Keratinocyte (primary cell): ENCODE measurements around the gene CDH13. TPM values are rescaled to one million over a fixed set of nuclear protein-coding genes. Genes with fewer than 3 reads are reported as not detected.

Source experiments
- DNase-seq: peaks from one replicate; pipeline ENCODE4 v3.0.0-alpha.2; 2011; ENCODE audit warnings: low read depth, missing footprints, low spot score
- FAIRE-seq: peaks from 2 replicates; lab custom pipeline; 2011; peaks lifted over from hg19 to GRCh38; lab: Jason Lieb, UNC
- H2AFZ ChIP-seq: 2 replicates; pipeline ENCODE4 v1.6.0; 2012; ENCODE audit warnings: low read length, control low read depth, inconsistent platforms; ENCODE audit not compliant: control insufficient read depth
- H3K27ac ChIP-seq: 2 replicates; pipeline ENCODE4 v1.5.1; 2011; ENCODE audit warnings: low read length; ENCODE audit not compliant: control insufficient read depth, insufficient read depth
- H3K27me3 ChIP-seq: 3 replicates; pipeline ENCODE4 v1.6.0; 2011; ENCODE audit warnings: low read length; ENCODE audit not compliant: control insufficient read depth, insufficient read depth; ENCODE audit errors: extremely low read depth
- H3K36me3 ChIP-seq, 2 experiments: 2 replicates in 1 of 2; 3 replicates in 1 of 2; pipeline ENCODE4 v1.5.1; 2011; ENCODE audit warnings: low read length in 2 of 2, mild to moderate bottlenecking in 1 of 2; ENCODE audit not compliant: control insufficient read depth in 2 of 2, insufficient read depth in 2 of 2; ENCODE audit errors: extremely low read depth in 1 of 2
- H3K4me1 ChIP-seq: 3 replicates; pipeline ENCODE4 v1.5.1; 2011; ENCODE audit warnings: low read length; ENCODE audit not compliant: control insufficient read depth, insufficient read depth; ENCODE audit errors: extremely low read depth
- H3K4me2 ChIP-seq: 3 replicates; pipeline ENCODE4 v1.6.0; 2011; ENCODE audit warnings: low read depth, low read length; ENCODE audit not compliant: control insufficient read depth, insufficient read depth; ENCODE audit errors: extremely low read depth
- H3K4me3 ChIP-seq, 3 experiments: fragments of 200-600 bp in 1 of 3; sonication (generic) in 1 of 3; 2 replicates in 2 of 3; 3 replicates in 1 of 3; pipeline ENCODE4 v1.5.1; 2011 to 2016; ENCODE audit warnings: low read length in 3 of 3, mild to moderate bottlenecking in 3 of 3, control low read depth in 2 of 3, inconsistent platforms in 1 of 3, low read depth in 1 of 3, mixed read lengths in 1 of 3, mixed run types in 1 of 3, moderate library complexity in 1 of 3; ENCODE audit not compliant: control insufficient read depth in 2 of 3, insufficient read depth in 2 of 3; ENCODE audit errors: extremely low read depth in 1 of 3
- H3K79me2 ChIP-seq: 2 replicates; pipeline ENCODE4 v1.6.0; 2012; ENCODE audit warnings: low read length; ENCODE audit not compliant: control insufficient read depth, insufficient read depth
- H3K9ac ChIP-seq: 3 replicates; pipeline ENCODE4 v1.6.0; 2011; ENCODE audit warnings: low read length; ENCODE audit not compliant: control insufficient read depth, insufficient read depth; ENCODE audit errors: extremely low read depth
- H3K9me1 ChIP-seq: 3 replicates; pipeline ENCODE4 v1.6.0; 2011; ENCODE audit warnings: low read length; ENCODE audit not compliant: control insufficient read depth, insufficient read depth; ENCODE audit errors: extremely low read depth
- H3K9me3 ChIP-seq: 2 replicates; pipeline ENCODE4 v1.5.1; 2012; ENCODE audit warnings: low read depth, low read length; ENCODE audit not compliant: control insufficient read depth
- H4K20me1 ChIP-seq: 3 replicates; pipeline ENCODE4 v1.6.0; 2011; ENCODE audit warnings: low read length; ENCODE audit not compliant: control insufficient read depth, insufficient read depth; ENCODE audit errors: extremely low read depth
- EZH2 ChIP-seq: IDR thresholded peaks from one replicate; pipeline ENCODE4 v1.6.1; 2012; ENCODE audit warnings: inconsistent platforms, mild to moderate bottlenecking, low read length, moderate library complexity
- dilution Hi-C: fragments of 300-500 bp; cut with MboI; formaldehyde crosslinking; loops from one replicate; pipeline ENCODE4 v1.7.0; 2020; ENCODE audit warnings: low sequenced_read_pairs; ENCODE audit not compliant: extremely low pct_ligation_motif_present
- polyA plus RNA-seq, 5 experiments: library from polyadenylated mRNA; depleted of rRNA in 3 of 5; stranded (reverse) in 3 of 5; stranded (forward) in 1 of 5; unstranded in 1 of 5; fragments of >200 nt; gene quantifications; 1 replicate in 1 of 5; 2 replicates in 3 of 5; 3 replicates in 1 of 5; pipeline versions ENCODE4 v1.2.1 to v1.2.3, GENCODE V29; 2011 to 2012; ENCODE audit warnings: missing spikeins in 2 of 5, low read depth in 1 of 5, low replicate concordance in 1 of 5
- TF ChIP-seq, protein P1 (sequence below), 3 experiments: IDR thresholded peaks in 1 of 3; conservative IDR thresholded peaks in 1 of 3; optimal IDR thresholded peaks in 1 of 3; 2 replicates in 2 of 3; 3 replicates in 1 of 3; pipeline versions ENCODE3 to v1.5.1; 2011; ENCODE audit warnings: low read length in 3 of 3, mild to moderate bottlenecking in 3 of 3, moderate library complexity in 2 of 3, control low read depth in 1 of 3, inconsistent platforms in 1 of 3; ENCODE audit not compliant: insufficient read depth in 2 of 3; ENCODE audit errors: extremely low read depth in 1 of 3

CDH13 gene
- polyA plus RNA-seq, 1 donor (not counting 4 experiments of a cell fraction or from before 2014, with no cell fraction given): 111 TPM

DNA sequence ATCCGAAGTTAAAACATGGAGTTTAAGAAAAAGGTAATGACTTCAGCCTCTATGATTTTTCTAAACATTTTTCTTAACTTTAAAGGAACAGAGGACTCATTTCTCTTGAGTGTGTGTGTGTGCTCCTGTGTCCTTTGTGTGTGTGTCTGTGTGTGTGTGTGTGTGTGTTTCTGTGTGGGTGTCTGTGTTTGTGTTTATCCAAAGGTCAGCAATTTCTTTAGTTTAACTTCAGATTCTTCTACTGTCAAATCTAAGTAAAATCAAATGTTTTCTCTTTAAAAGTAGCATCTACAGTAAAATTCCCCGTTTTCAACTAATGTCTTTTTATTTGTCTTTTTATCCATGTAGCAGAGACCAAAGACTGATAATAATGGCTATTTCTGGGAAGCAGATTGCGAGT lies 1212.8 kb downstream of the CDH13 start:
- H3K4me2 ChIP-seq: no peak overlapping the region
- no peaks in the 10 kb centered on the region for H3K9me3 ChIP-seq
- no peak overlapping the region for H3K27ac ChIP-seq
- no peak overlapping the region for H3K4me3 ChIP-seq
- no peaks in the 10 kb centered on the region for H3K9me1 ChIP-seq
- no peak for TF ChIP-seq EZH2
- TF ChIP-seq, protein P1, sequence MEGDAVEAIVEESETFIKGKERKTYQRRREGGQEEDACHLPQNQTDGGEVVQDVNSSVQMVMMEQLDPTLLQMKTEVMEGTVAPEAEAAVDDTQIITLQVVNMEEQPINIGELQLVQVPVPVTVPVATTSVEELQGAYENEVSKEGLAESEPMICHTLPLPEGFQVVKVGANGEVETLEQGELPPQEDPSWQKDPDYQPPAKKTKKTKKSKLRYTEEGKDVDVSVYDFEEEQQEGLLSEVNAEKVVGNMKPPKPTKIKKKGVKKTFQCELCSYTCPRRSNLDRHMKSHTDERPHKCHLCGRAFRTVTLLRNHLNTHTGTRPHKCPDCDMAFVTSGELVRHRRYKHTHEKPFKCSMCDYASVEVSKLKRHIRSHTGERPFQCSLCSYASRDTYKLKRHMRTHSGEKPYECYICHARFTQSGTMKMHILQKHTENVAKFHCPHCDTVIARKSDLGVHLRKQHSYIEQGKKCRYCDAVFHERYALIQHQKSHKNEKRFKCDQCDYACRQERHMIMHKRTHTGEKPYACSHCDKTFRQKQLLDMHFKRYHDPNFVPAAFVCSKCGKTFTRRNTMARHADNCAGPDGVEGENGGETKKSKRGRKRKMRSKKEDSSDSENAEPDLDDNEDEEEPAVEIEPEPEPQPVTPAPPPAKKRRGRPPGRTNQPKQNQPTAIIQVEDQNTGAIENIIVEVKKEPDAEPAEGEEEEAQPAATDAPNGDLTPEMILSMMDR (optimal IDR thresholded peaks at IDR 0.05 in 1 of 3, IDR thresholded peaks at IDR 0.05 in 1 of 3, conservative IDR thresholded peaks at IDR 0.05 in 1 of 3; ENCODE audit: extremely low read depth in 1 of 3, insufficient read depth in 2 of 3, low read length in 3 of 3): no peak
- no peaks in the 10 kb centered on the region for H3K27me3 ChIP-seq
- H4K20me1 ChIP-seq: no peaks in the 10 kb centered on the region
- dilution Hi-C loops: no loop called here
- FAIRE-seq: no peak
- H3K36me3 ChIP-seq: no peaks in the 10 kb centered on the region
- no peak overlapping the region for H3K9ac ChIP-seq
- peaks cover 8% of the 10 kb centered on the region for H3K4me1 ChIP-seq
- H3K79me2 ChIP-seq: no peaks in the 10 kb centered on the region
- no peak overlapping the region for H2AFZ ChIP-seq
- no peak for DNase-seq

DNA sequence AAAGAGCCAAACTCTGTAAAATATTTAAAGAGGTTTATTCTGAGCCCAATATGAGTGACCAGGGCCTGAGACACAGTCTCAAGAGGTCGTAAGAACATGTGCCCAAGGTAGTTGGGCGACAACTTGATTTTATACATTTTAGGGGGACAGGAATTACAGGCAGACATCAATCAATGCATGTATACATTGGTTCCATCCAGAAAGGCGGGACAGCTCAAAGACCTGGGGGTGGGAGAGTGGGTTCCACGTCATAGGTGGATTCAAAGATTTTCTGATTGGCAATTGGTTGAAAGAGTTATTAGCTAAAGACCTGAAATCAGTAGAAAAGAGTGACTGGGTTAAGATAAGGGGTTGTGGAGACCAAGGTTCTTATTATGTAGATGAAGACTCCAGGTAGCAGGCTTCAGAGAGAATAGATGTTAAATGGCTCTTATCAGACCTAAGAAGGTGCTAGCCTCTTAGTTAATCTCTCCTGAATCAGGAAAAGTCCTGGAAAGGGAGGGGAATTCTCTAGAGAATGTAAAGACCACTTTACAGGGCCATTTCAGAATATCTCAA lies 1213.4 kb downstream of the CDH13 start:
- Histone ChIP-seq H3K9me1 (no peaks in the 10 kb centered on the region), H3K27ac (no peak overlapping the region), H3K79me2 (no peaks in the 10 kb centered on the region), H3K4me2 (no peak overlapping the region), H3K27me3 (no peaks in the 10 kb centered on the region), H3K4me1 (peaks cover 8% of the 10 kb centered on the region), H3K9ac (no peak overlapping the region), H2AFZ (no peak overlapping the region), H3K4me3 (no peak overlapping the region), H3K36me3 (no peaks in the 10 kb centered on the region), H3K9me3 (no peaks in the 10 kb centered on the region), H4K20me1 (no peaks in the 10 kb centered on the region)
- no peak for FAIRE-seq
- TF ChIP-seq EZH2: no peak
- TF ChIP-seq, protein P1 (optimal IDR thresholded peaks at IDR 0.05 in 1 of 3, IDR thresholded peaks at IDR 0.05 in 1 of 3, conservative IDR thresholded peaks at IDR 0.05 in 1 of 3; ENCODE audit: extremely low read depth in 1 of 3, insufficient read depth in 2 of 3, low read length in 3 of 3): no peak
- dilution Hi-C loops: no loop called here
- DNase-seq: no peak
